ENCODE measurements around the gene TMEM43.

The TMEM43 gene

GRCh38 chr3:14138878-14139655, 14.2 kb downstream of the TMEM43 start:
- DNase-seq = no peak

- no peak for DNase-seq
These were observed 14.9 kb downstream of the TMEM43 start for GRCh38 chr3:14139771-14140170.

- DNase-seq = no peak
These were observed 15.8 kb downstream of the TMEM43 start for GRCh38 chr3:14140668-14141067.

GRCh38 chr3:14141144-14141543, 16.3 kb downstream of the TMEM43 start:
- no peak for DNase-seq

- no peak for DNase-seq
These were observed 16.9 kb downstream of the TMEM43 start for GRCh38 chr3:14141602-14142341.

GRCh38 chr3:14142567-14143270, 17.9 kb downstream of the TMEM43 start:
- DNase-seq = no peak

- DNase-seq = no peak
These were observed 18.7 kb downstream of the TMEM43 start for GRCh38 chr3:14143271-14144225.

GRCh38 chr3:14144423-14145075, 19.7 kb downstream of the TMEM43 start:
- peak; percentile 30 for DNase-seq

- no peak for DNase-seq
These were observed 20.4 kb downstream of the TMEM43 start for GRCh38 chr3:14145236-14145635.

GRCh38 chr3:14145670-14146380, 21.0 kb downstream of the TMEM43 start:
- no peak for DNase-seq

- no peak for DNase-seq
These were observed 21.7 kb downstream of the TMEM43 start for GRCh38 chr3:14146381-14147065.

GRCh38 chr3:14147066-14147435, 22.2 kb downstream of the TMEM43 start:
- DNase-seq = no peak

- no peak for DNase-seq
These were observed 22.8 kb downstream of the TMEM43 start for GRCh38 chr3:14147617-14148016.

- no peak for DNase-seq
These were observed 23.5 kb downstream of the TMEM43 start for GRCh38 chr3:14148041-14148985.

GRCh38 chr3:14150078-14150477, 25.2 kb downstream of the TMEM43 start:
- no peak for DNase-seq

- no peak for DNase-seq
These were observed 25.8 kb downstream of the TMEM43 start for GRCh38 chr3:14150491-14151230.

- no peak for DNase-seq
These were observed 26.7 kb downstream of the TMEM43 start for GRCh38 chr3:14151471-14152083.

- no peak for DNase-seq
These were observed 27.5 kb downstream of the TMEM43 start for GRCh38 chr3:14152233-14152962.

Data from NCI-H2171 treated with DMSO at 0.1 percent for 48 hours (cell line).